Activated CD8-positive, alpha-beta memory T cell treated with anti-CD3 and anti-CD28 coated beads for 48 hours (primary cell): ENCODE results near the gene F12.
"Not testable (repeated sequence)": the region's sequence is repeated elsewhere in the genome, so short reads cannot be mapped to it uniquely, and the experiment has no call there.

Experiments used
- DNase-seq, 3 experiments: peaks; one replicate each; pipeline ENCODE4 v3.0.0-alpha.2; 2020; ENCODE audit warnings: low read depth in 2 of 3, low spot score in 2 of 3

Gene F12

DNA sequence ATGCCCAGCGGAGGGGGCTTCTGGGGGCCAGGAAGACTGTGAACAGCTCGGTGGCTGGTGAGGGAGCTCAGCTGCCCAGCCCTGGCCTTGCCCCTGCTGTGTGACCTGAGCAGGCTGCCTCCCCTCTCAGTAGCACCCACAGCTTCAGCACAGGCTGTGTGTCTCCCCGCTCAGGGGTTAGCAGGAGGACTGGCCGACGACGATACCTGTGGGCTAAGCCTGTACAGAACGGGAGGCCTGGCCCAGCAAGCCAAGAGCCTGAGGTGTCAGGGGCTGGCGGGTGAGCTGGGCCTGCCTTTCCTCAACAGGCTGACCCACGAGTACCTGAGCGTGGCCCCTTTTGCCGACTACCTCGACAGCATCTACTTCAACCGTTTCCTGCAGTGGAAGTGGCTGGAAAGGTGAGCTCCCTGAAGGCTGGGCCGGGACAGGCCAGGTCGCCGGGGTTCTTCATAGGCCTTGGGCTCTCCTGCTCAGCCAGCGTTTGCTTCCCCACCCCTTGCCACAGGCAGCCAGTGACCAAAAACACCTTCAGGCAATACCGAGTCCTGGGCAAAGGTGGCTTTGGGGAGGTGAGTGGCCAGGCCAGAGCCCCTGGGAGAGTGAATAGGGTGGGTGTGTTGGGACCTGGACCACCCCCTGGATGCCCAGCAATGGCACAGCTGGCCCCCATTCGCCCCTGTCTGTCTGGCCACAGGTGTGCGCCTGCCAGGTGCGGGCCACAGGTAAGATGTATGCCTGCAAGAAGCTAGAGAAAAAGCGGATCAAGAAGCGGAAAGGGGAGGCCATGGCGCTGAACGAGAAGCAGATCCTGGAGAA lies 23.7 kb upstream of the F12 start:
- DNase-seq, result no peak

DNA sequence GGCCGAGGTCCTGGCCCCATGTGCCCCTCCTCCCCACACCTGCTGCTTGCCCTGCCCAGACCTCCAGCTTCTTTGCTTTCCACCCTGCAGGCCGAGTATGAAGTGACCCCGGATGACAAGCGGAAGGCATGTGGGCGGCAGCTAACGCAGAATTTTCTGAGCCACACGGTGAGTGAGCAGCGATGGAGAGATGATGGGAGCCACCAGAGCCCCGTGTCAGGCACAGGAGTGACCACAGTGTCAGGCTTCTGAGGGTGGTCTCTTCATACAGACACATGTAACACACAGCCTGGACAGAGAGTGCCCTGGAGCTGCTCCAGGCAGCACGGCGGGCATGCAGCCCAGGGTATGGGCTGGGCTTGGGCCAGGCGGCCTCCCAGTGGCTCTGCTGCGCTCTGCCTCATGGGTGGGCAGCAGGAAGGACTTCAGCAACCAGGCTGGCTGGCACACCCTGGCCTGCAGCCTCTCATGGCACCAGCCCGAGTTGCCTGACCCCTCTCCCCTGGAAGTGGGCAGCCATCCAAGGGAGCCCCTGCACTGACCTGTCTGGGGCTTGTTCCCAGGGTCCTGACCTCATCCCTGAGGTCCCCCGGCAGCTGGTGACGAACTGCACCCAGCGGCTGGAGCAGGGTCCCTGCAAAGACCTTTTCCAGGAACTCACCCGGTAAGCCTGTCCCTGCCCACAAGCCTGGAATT lies 22.9 kb upstream of the F12 start:
- no peak for DNase-seq

DNA sequence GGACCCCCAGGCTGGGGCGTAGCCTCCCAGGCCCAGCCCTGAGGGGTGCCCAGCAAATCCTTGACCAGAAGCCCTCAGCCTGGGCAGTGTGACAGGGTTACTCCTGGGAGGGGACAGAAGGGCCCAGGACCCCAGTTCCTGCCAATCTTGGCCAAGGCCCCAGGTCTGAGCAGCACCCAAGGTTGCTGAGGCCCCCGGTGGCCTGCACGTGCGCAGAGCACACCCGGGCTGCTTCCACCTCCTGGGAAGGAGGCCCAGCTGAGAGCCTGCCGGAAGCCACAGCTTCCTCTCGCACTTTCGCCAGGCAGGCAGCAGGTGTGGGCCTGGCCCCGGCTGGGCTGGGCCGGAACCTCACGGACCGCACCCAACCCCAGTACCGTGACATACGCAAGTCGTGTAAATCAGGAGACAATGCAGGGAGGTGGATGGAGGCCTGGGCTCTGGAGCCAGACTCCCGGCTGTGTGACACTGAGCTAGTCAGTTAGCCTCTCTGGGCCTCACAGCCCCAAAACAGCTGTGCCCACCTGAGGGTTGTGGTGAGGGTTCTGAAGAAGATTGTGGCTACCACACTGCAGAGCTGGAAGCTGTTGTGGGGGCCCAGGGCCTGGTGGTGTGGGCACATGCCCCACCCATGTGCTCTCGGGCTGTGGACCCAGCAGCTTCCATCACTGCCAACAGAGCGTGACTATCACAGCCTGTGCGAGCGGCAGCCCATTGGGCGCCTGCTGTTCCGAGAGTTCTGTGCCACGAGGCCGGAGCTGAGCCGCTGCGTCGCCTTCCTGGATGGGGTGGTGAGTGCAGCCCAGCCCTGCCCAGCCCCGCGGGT lies 22.2 kb upstream of the F12 start:
- DNase-seq, result peak in 1 of 3 experiments; percentile 66

DNA sequence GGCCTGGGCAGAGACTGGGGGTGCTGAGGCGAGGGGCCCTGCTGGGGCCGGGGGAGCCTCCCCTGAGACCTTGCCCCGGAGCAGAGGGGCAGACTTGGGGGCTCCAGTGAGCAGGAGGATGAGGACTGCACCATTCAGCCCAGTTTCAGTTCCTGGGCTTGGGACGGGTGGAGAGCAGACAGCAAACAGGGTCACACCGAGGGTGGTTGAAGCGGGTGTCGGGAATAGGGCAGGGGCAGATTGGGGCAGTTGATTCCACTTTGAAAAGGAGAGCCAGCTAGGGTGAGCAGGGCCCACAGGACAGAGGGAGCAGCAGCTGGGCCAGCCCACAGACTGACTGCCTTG lies 21.6 kb upstream of the F12 start:
- no peak for DNase-seq

DNA sequence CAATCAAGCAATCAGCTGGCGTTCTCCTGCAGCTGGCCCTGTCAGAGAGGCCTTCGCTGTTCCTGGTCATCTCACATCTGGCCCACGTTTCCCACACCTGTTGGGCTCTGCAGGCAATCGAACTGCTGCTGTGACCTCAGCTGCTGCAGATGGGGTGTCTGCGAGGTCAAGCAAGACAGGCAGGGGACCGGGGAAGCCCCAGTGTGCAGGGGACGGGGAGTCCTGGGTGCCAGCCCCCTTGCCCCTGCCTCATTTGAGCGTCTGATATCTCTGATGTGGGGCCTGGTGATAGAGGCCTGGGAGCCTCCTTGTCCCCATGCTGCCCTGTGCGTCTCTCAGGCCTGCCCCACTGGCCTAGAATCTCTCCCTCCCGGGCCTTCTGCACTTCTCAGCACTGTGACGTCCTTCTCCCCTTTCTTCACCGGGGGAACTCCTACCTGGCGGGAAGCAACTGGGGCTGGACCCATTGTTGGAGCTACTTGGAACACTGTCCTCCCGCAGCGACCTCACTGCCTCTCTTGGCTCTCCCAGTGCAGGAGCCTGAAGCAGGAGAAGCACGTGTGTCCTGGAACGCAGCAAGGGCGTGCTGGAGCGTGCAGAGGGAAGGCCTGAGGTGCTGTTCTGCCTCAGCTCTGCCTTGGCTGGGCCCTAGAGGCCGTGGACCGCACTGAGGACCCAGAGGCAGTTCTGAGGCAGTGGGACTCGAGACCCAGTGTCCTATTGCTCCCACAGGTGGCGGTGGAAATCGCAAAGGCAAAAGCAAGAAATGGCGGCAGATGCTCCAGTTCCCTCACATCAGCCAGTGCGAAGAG lies 21.0 kb upstream of the F12 start:
- DNase-seq, result no peak

DNA sequence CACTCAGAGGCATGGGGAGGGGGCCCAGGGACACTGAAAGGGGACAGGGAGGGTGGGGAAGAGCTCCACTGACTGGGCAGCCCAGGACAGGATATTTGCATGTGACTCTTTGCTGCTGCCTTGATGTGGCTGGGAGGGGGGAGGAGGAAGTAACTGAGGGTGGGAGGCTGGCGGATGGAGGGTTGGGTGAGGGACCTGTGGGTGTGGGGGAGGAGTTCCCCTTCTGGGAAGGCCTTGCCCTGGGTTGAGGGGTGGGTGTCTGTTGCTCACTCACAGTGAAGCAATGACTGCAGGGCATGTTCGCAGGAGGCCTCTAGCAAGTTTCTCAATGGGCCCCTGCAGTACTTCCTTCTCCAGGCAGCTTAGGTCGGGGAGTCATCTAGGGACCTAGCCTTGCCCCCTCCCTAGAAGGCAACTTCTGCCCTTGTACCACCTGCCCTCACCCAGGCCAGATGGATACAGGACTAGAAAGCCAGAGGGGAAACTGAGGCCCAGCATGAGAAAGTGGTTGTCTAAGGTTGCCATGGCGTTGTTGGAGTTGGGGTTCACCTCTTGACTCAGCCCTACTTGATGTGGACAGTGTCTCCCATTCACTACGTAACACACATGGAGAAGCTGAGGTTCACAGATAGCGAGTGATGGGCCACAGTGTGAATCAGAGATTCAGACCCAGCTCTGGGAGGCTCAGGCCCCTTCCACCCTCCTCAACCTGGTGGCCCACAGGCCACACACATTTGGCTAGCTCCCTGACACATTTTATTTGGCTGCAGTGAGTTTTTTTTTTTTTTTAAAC lies 20.1 kb upstream of the F12 start:
- DNase-seq, result peak in 1 of 3 experiments; percentile 71

DNA sequence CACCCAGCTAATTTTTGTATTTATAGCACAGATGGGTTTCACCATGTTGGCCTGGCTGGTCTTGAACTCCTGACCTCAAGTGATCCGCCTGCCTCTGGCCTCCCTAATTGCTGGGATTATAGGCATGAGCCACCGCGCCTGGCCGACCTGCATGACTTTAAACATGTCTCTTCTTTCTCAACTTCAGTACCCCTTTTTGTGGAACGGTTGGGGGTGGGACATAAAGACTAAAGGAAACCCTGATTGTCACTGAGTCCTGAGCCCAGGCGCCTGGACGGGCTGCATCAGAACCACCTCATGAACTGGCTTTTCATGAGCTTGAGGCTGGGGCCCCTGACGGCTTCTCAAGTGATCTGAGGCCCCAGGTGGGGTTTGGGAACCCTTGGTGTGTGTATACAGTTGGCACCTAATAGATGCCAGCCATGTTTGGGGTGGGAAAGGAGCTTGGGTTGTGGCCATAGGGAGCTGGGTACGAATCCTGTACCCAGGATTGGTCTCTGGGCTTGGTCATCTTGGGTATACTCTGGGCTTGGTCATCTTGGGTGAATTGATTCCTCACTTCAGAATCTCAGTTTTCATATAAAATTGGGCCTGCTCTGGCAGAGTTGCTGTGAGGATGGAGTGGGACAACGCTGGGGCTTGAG lies 19.3 kb upstream of the F12 start:
- DNase-seq, result no peak

DNA sequence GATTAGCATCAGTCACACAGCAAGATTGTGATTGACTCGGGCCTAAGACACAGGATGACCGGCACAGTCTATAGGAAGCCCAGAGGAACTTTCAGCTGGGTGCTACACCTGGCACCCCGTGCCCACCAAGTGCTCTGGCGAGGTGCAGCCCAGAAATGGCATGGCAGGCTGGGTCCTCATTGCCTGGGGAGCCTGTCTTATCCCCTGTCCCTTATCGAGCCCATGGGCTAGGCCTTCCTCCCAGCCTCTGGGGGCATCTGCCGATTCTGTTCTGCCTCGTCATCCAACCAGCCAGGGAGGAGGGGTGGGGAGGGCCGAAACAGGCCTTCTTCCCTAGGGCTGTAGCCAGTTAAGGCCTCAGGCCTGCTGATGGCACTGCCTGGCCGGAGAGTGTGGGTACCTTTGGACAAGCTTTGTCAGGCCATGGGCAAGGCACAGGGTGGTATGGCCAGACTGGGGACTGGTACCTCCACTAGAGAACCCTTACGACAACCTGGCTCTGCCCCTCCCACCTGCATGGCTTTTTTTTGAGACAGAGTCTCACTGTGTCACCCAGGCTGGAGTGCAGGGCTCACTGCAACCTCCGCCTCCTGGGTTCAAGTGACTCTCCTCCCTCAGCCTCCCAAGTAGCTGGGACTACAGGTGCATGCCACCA lies 18.7 kb upstream of the F12 start:
- no peak for DNase-seq

DNA sequence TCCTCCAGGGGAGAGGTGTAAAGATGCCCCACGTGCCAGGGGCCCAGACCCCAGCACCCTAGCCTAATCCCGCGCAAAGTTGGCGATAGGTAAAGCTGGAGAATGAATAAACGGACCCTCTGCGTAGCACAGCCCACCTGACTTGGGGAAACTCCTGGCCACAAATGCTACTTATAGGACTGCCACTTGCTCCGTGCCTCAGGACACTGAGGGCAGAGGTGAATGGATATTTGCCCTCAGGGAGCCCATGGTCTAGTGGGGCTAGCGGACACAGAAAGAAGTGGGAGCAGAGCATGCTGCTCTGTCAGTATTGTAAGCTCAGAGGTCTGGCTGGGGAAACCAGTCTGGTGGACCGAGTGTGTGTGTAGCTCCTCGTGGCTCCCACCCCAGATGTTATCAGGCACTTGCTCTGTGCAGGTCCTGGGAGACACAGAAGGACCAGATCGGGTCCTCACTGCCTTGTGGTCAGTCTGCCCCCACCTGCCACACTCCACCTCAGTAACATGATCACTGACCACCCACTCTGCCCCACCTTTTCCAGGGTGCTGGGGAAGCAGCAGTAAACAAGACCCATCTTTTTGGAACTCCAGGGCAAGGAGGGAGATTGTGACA lies 18.0 kb upstream of the F12 start:
- no peak for DNase-seq

DNA sequence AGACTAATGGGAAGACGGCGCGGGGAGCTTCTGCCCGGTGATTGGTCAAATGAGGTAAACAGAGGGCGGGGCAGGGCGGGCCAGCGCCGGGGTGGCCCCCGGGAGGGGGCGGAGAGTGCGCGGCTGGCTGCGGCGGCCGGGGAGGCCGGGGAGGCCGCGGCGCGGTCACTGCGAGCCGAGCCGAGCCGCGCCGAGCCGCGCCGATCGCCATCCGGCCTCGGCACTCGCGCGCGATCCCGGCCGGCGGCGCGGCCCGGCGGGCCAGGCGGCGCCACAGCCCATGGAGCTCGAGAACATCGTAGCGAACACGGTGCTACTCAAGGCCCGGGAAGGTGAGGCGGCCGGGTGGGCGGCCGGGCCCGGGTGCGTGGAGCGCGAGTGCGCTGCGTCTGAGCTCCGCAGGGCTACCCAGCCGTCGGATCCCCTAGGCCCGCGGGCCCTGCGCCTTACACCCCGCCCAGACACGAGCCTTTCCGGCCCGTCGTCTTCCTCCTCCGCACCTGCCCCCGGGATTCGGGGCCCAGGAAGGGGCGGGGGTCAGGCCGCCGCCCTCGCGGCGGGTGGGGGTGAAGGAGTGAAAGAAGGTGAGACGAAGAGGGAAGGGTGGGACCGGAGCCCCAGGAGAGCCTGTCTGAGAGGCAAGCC lies 17.3 kb upstream of the F12 start, which contains the start of gene GRK6:
Gene GRK6 (plus strand): TSS at position 111 of the 645 bp plus-strand sequence. CDS start 170 bp downstream, at position 281.
- DNase-seq, result peak in 1 of 3 experiments; percentile 46

DNA sequence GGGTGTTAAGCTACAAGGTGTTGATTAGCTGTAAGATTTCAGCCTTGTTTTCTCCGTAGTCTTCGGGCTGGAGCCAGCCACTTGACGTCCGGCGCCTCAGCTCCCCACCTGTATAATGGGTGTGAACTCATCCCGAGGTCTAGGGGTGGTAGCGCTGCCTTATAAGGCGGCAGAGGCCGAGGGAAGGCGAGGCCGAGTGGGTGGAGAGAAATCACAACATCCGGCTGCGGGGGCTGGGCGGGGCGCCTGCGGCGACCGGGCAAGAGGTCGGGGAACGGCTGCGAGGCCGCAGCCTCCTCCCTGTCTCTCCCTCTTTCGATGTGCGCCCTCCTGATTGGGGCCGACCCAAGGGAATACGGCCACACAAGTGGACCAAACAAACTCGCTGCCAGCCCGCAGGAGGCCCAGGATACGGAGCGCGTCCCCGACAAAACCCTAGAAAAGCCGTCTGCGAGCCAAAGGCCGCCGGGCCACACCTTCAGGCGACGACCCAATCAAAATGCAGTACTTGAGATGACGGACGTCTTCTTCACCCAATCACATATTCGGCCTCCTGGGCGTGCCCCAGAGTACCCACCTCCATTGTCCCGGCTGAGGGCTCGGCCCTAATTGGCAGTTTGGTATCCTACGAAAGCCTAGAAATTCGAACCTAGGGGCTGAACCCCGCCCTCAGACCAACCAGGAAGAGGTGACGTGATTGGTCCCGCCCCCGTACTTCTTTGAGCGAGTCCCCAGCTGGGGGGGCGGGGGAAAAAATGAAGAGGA lies 16.6 kb upstream of the F12 start:
- peak; percentile 96 to 98 (median 97) for DNase-seq

DNA sequence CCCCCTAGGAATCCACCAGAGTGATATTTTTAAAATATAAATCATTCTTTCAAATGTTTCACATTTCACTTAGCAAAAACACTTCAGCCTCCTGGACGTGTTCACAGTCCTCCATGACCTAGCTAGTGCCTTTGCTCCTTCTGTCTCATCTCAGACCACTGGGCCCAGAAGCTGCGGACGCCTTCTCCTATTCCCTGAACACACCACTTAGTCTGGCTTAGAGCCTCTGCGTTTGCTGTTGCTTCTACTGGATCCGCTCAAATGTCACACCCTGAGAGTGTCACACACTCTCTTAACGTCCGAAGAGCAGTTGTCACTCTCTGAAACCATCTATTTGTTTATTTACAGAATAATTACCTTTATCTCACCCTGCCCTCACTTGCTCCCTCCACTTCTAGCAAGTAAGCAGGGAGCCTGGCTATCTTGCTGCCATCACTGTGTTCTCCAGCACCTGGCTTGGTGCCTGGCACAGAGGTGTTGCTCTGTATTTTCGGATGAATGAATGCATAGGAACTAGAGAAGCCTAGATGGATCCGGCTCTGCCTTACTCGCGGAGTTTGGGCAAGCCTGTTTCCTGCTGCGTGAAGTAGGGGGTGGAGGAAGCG lies 15.9 kb upstream of the F12 start:
- DNase-seq, result no peak

DNA sequence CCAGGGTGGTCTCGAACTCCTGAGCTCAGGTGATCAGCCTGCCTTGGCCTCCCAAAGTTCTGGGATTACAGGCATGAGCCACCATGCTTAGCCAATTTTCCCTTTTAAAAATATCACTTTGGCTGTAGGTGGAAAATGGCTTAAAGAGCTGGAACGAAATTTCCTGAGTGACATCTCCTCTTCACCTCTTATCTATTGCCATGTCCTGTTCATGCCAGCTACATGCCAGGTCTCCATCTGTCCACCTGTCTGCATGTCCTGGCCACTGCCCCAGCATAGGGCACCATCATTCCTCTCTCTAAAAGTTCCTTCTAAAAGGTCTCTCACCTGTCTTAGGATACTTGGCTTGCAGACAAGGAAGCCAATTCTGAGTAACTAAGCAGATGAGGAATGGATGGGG lies 14.3 kb upstream of the F12 start:
- DNase-seq, result no peak

DNA sequence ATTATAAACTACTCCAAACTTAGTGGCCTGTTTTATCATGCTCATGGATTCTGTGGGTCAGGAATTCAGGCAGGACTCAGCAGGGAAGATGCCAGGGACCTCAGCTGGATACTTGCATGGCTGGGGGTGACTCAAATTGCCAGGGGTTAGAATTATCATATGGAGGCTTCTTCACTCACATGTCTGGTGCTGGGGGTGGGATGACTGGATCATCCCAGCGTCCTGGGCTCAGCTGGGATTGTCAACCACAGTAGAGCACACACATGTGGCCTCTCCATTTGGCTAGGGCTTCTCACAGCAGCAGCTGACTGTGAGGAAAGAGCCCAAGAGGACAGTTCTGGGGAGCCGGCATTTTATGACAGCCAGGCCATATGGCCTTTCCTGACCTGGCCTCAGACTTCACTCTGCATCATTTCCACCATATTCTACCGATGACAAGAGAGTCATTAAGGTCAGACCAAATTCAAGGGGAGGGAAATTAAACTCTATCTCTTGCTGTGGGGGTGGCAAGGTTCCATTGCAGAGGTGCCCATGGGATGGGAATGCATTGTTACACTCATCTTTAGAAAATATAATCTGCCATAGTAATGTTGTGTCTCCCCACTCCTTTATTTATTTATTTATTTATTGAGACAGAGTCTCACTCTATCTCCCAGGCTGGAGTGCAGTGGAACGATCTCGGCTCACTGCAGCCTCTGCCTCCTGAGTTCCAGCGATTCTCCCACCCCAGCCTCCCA lies 11.9 kb upstream of the F12 start:
- no peak for DNase-seq

DNA sequence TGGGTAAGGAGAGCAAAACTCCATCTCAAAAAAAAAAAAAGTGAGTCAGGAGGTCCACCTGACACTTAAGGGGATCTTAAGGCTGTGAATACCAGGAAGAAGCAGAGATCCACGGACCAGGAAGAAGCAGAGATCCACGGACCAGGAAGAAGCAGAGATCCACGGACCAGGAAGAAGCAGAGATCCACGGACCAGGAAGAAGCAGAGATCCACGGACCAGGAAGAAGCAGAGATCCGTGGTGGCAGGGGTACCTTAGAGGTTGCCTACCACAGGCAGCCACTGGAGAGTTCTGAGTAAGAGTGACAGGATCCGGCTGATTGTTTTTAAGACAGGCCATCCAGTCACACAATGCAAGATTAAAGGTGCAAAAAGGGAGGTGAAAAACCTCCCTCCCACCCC lies 11.1 kb upstream of the F12 start:
- DNase-seq, result not testable (repeated sequence)

DNA sequence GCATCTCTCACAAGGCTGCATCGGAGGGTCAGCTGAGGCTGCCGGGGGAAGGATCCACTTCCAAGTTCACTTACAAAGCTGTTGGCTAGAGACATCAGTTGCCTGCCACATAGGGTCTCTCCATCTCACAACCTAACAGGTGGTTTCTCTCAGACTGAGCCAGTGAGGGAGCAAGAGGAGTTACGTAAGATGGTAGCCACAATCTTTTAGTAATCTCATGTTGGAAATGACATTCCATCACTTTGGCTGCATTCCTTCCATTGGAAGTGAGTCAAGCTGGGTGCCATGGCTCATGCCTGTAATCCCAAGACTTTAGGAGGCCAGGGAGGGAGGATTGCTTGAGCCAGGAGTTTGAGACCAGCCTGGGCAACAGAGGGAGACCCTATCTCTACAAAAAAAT lies 9.7 kb upstream of the F12 start:
- no peak for DNase-seq
